Kidney capillary endothelial cell (primary cell): ENCODE results near the gene TGIF2LX.
"Not testable (repeated sequence)": the region's sequence is repeated elsewhere in the genome, so short reads cannot be mapped to it uniquely, and the experiment has no call there.

Experiments used
- DNase-seq: peaks from one replicate; pipeline ENCODE4 v3.0.0-alpha.2; 2018; ENCODE audit warnings: low spot score

TGIF2LX gene

GRCh38 chrX:89921665-89922064, at the start of gene TGIF2LX:
Gene TGIF2LX, plus strand, starts transcription at chrX:89921908. Its CDS starts 178 bp downstream, at chrX:89922086.
- not testable (repeated sequence) for DNase-seq

- DNase-seq = not testable (repeated sequence)
Observed at GRCh38 chrX:89922338-89922934, 728 bp downstream of the TGIF2LX start.

- DNase-seq = not testable (repeated sequence)
Observed at GRCh38 chrX:89943077-89943476, 21.4 kb downstream of the TGIF2LX start.

GRCh38 chrX:89965588-89965987, 43.9 kb downstream of the TGIF2LX start:
- not testable (repeated sequence) for DNase-seq
